MCF 10A (cell line): ENCODE data around the gene SOCS3. TPM values are rescaled to one million over a fixed set of nuclear protein-coding genes. Genes with fewer than 3 reads are reported as not detected.
A peak's percentile ranks its signal among the peaks of the same experiment; 100 is the strongest.
"Not testable (repeated sequence)": the region's sequence is repeated elsewhere in the genome, so short reads cannot be mapped to it uniquely, and the experiment has no call there.

Experiments used
- BruUV-seq: library from RNA; stranded (reverse); fragments of 400-500 nt; replicated peaks from 2 replicates; lab custom pipeline; 2021; lab: Mats Ljungman, UMichigan
- CTCF ChIA-PET: fragments of 300-600 bp; sonication (Branson Sonifier 250); formaldehyde crosslinking; extraction: SDS; loops from one replicate; lab custom pipeline; 2021; ENCODE audit warnings: antibody characterized with exemption, inconsistent platforms; lab: Yijun Ruan, JAX
- POLR2A ChIA-PET: fragments of 300-600, 350-650 bp; sonication (Branson Sonifier 250); formaldehyde crosslinking; extraction: SDS; loops from one replicate; lab custom pipeline; 2020; ENCODE audit warnings: antibody characterized with exemption, inconsistent platforms; lab: Yijun Ruan, JAX
- DNase-seq: peaks from one replicate; pipeline ENCODE4 v3.0.0-alpha.2; 2018; ENCODE audit not compliant: unreplicated experiment
- H3K27ac Mint-ChIP-seq: one replicate; pipeline ENCODE4 v1.8.0; 2022; ENCODE audit warnings: mild to moderate bottlenecking, low read depth, mixed read lengths; ENCODE audit not compliant: unreplicated experiment
- H3K27me3 Mint-ChIP-seq: one replicate; pipeline ENCODE4 v1.8.0; 2022; ENCODE audit warnings: mixed read lengths; ENCODE audit not compliant: insufficient read depth, unreplicated experiment
- H3K36me3 Mint-ChIP-seq: one replicate; pipeline ENCODE4 v1.8.0; 2022; ENCODE audit warnings: mild to moderate bottlenecking, moderate library complexity, mixed read lengths; ENCODE audit not compliant: insufficient read depth, unreplicated experiment
- H3K4me1 Mint-ChIP-seq: one replicate; pipeline ENCODE4 v1.8.0; 2022; ENCODE audit warnings: mixed read lengths; ENCODE audit not compliant: insufficient read depth, unreplicated experiment
- H3K4me3 Mint-ChIP-seq: one replicate; pipeline ENCODE4 v1.8.0; 2022; ENCODE audit warnings: mild to moderate bottlenecking, moderate library complexity, mixed read lengths; ENCODE audit not compliant: unreplicated experiment
- H3K9me3 Mint-ChIP-seq: one replicate; pipeline ENCODE4 v1.8.0; 2022; ENCODE audit warnings: mixed read lengths; ENCODE audit not compliant: unreplicated experiment
- intact Hi-C: fragments of 100-400 bp; cut with micrococcal nuclease; formaldehyde crosslinking; loops from 2 replicates; pipeline ENCODE4 v1.14.1; 2022
- total RNA-seq: library from RNA; stranded (reverse); gene quantifications from 2 replicates; pipeline ENCODE4 v1.2.3, GENCODE V29; 2022
- TF ChIP-seq, protein P1 (sequence below): fragments of 200-600 bp; IDR thresholded peaks from one replicate; pipeline ENCODE4 v1.8.0; 2022; ENCODE audit warnings: antibody characterized with exemption, mild to moderate bottlenecking; ENCODE audit not compliant: unreplicated experiment

The SOCS3 gene
- total RNA-seq, 1 experiment from 2014 or later = 2.5 TPM

DNA sequence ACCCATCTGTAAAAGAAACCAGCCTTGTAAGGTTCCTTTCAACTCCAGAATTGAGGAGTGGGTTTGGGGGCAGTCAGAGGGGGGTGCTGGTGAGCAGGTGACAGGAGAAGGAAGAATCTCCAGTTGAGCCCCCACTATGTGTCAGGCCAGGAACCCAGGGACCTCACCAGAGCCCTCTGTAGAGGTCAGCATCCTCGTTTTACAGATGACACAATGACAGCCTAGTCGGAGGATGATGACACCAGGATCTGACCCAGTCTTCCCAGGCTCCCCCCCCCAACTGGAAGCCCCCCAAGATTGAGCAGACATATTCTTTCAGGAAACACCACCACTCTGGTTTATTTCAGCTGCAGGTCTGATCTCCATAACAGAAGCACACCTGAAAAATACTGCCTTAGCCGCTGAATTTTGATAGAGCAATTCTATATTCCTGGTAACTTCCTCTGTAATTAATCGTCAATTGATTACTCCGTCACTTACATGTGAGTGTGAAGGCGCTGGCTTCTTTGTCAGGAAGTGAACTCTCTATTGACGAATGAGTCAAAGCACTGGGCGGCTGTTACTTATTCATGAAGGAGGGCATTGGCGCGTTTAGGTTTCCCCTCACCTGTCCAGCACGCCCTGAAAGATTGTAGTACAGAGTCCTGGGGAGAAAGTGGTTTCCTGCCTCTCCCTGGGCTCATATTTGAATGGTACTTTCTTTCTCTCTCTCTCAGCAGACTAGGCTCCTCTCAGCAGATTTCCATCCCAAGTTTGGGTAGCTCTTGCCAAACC lies 21.2 kb downstream of the SOCS3 start:
- ChIA-PET POLR2A (interaction anchor here (1.1 to 5.7 kb wide), 2 partner anchors 23 to 66 kb away, joined by 3 to 60 read pairs; no protein-coding TSS in a partner anchor), CTCF (interaction anchor here (0.7 kb wide), 1 partner anchor 22 kb away, joined by 3 read pairs; no protein-coding TSS in a partner anchor)
- H3K27me3 Mint-ChIP-seq = no peaks in the 10 kb centered on the region
- peak; percentile 62 for DNase-seq
- intact Hi-C loops = no loop called here
- H3K27ac Mint-ChIP-seq = peak overlapping the region; percentile 64
- BruUV-seq = no TSS peak
- H3K4me3 Mint-ChIP-seq = no peak overlapping the region
- H3K9me3 Mint-ChIP-seq = no peaks in the 10 kb centered on the region
- H3K4me1 Mint-ChIP-seq = peaks cover 43% of the 10 kb centered on the region
- TF ChIP-seq, protein P1, sequence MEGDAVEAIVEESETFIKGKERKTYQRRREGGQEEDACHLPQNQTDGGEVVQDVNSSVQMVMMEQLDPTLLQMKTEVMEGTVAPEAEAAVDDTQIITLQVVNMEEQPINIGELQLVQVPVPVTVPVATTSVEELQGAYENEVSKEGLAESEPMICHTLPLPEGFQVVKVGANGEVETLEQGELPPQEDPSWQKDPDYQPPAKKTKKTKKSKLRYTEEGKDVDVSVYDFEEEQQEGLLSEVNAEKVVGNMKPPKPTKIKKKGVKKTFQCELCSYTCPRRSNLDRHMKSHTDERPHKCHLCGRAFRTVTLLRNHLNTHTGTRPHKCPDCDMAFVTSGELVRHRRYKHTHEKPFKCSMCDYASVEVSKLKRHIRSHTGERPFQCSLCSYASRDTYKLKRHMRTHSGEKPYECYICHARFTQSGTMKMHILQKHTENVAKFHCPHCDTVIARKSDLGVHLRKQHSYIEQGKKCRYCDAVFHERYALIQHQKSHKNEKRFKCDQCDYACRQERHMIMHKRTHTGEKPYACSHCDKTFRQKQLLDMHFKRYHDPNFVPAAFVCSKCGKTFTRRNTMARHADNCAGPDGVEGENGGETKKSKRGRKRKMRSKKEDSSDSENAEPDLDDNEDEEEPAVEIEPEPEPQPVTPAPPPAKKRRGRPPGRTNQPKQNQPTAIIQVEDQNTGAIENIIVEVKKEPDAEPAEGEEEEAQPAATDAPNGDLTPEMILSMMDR = no peak
- H3K36me3 Mint-ChIP-seq = no peaks in the 10 kb centered on the region

DNA sequence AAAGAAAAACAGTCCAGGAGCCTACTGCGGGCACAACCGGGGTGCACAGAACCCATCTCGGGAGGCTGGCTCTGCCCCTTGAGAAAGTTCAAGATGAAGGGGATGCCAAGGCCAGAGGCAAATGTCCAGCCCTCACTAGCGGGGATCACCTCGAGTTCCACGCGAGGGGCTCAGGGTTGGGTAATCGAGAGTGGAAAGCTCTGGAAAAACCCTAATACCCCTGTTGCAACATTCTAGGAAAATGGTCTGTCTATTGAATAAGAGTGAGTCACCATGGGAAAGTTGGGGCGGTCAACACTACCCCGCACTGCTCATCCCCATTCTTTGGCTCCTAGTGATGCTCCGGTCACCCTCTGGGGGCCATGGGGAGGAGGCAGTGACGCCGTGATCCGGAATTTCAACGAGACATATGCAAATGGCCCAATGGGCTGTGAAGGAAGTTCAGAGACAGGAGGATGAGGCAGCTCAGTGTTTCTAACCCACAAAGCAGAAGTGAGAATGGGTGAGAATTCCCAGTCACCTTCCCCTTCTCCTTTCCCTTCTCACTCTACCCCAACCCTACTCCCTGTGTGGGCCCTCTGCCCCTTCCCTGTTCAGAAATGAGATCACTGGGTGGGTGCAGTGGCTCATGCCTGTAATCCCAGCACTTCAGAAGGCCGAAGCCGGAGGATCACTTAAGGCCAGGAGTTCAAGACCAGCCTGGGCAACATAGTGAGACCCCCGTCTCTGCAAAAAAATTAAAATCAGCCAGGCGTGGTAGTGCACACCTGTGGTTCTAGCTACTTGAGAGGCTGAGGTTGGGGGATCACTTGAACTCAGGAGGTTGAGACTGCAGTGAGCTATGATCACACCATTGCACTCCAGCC lies 22.4 kb downstream of the SOCS3 start:
- Mint-ChIP-seq H3K27ac (no peak overlapping the region), H3K27me3 (no peaks in the 10 kb centered on the region), H3K4me1 (peaks cover 35% of the 10 kb centered on the region), H3K4me3 (no peak overlapping the region), H3K36me3 (no peaks in the 10 kb centered on the region), H3K9me3 (no peaks in the 10 kb centered on the region)
- POLR2A ChIA-PET = no interaction called here
- TF ChIP-seq, protein P1 = no peak
- intact Hi-C loops = no loop called here
- no TSS peak for BruUV-seq
- DNase-seq = peak; percentile 94
- CTCF ChIA-PET = interaction anchor here (0.6 kb wide), 1 partner anchor 87 kb away, joined by 5 read pairs; no protein-coding TSS in a partner anchor

DNA sequence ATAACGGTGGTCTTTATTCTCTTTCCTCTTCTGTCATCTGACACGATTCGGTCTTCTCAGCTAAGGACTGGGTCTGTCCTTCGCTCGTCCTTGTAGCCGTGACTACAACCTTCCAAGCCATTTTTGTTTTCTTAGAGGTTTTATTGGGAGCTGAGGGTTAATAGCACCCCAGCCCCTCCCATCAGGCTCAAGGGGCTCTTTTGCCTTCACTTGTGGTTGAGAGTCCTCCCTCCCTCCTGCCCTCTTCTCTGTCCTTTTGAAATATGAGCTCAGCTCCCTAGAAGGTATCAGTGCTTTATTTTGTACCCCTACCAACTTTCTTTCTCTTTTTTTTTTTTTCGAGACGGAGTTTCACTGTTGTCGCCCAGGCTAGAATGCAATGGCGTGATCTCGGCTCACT lies 24.7 kb downstream of the SOCS3 start:
- H3K9me3 Mint-ChIP-seq = no peaks in the 10 kb centered on the region
- POLR2A ChIA-PET = interaction anchor here (0.7 to 2.3 kb wide), 5 partner anchors 9 to 26 kb away, joined by 3 to 8 read pairs (median 4); partner anchors contain the start of gene SOCS3
- H3K27ac Mint-ChIP-seq = no peak overlapping the region
- TF ChIP-seq, protein P1 = no peak
- no TSS peak for BruUV-seq
- no peaks in the 10 kb centered on the region for H3K27me3 Mint-ChIP-seq
- CTCF ChIA-PET = interaction anchor here (0.7 to 1.4 kb wide), 4 partner anchors 16 to 47 kb away, joined by 3 to 4 read pairs (median 3); no protein-coding TSS in a partner anchor
- intact Hi-C loops = no loop called here
- no peak for DNase-seq
- H3K36me3 Mint-ChIP-seq = peaks cover 6% of the 10 kb centered on the region
- no peak overlapping the region for H3K4me3 Mint-ChIP-seq
- H3K4me1 Mint-ChIP-seq = peaks cover 38% of the 10 kb centered on the region

DNA sequence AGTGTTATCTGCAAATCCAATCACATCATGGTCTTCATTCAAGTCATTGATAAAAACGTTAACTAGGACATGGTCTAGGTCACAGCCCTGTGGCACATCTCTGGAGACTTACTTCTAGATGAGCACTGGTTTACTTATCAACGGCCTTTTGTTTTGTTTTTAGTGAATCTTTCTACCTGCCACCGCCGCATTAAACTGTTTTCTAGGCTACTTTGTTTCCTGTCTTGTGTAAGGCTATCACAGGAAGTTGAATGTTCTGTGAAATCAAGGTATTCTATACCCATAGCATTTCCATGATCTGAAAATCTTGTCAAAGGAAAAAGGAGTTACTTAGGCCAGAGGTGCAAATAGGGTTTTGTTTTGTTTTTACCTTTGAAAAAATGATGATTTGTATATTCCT lies 26.9 kb downstream of the SOCS3 start:
- intact Hi-C loops = no loop called here
- Mint-ChIP-seq H3K27me3 (no peaks in the 10 kb centered on the region), H3K9me3 (no peaks in the 10 kb centered on the region), H3K27ac (no peak overlapping the region), H3K4me3 (no peak overlapping the region), H3K36me3 (peaks cover 6% of the 10 kb centered on the region), H3K4me1 (peaks cover 45% of the 10 kb centered on the region)
- BruUV-seq = no TSS peak
- CTCF ChIA-PET = no interaction called here
- POLR2A ChIA-PET = interaction anchor here (0.6 kb wide), 1 partner anchor 15 kb away, joined by 3 read pairs; no protein-coding TSS in a partner anchor
- DNase-seq = no peak
- TF ChIP-seq, protein P1 = no peak

DNA sequence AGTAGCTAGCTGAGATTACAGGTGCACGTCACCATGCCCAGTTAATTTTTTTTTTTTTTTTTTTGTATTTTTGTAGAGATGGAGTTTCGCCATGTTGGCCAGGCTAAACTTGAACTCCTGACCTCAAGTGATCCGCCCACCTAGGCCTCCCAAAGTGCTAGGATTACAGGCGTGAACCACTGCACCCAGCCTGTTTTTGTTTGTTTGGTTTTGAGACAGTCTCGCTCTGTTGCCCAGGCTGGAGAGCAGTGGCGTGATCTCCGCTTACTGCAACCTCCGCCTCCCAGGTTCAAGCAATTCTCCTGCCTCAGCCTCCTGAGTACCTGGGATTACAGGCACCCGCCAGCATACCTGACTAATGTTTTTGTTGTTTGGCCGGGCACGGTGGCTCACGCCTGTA lies 28.5 kb downstream of the SOCS3 start:
- ChIA-PET POLR2A (interaction anchor here (0.6 kb wide), 1 partner anchor 249 kb away, joined by 4 read pairs; no protein-coding TSS in a partner anchor), CTCF (interaction anchor here (0.7 kb wide), 1 partner anchor 93 kb away, joined by 3 read pairs; no protein-coding TSS in a partner anchor)
- H3K9me3 Mint-ChIP-seq, DNase-seq, H3K27me3 Mint-ChIP-seq, BruUV-seq, intact Hi-C loops, H3K36me3 Mint-ChIP-seq: not testable (repeated sequence)
- peak overlapping the region; percentile 13 for H3K4me3 Mint-ChIP-seq
- H3K4me1 Mint-ChIP-seq = peaks cover 41% of the 10 kb centered on the region
- peak overlapping the region; percentile 36 for H3K27ac Mint-ChIP-seq
